HG03432 (cell line): ENCODE measurements around the gene ETDB.
"Not testable (repeated sequence)": the region's sequence is repeated elsewhere in the genome, so short reads cannot be mapped to it uniquely, and the experiment has no call there.

Experiments used
- ATAC-seq: cut with Tn5 transposase; IDR thresholded peaks from one replicate; pipeline ENCODE4 v1.9.1; 2021; ENCODE audit warnings: mild to moderate bottlenecking, moderate library complexity; ENCODE audit not compliant: unreplicated experiment

Gene ETDB

GRCh38 chrX:135120056-135120576 lies at the start of gene ETDB:
ETDB (minus strand) TSS chrX:135120526; CDS start chrX:135119261, 1,265 bp downstream.
- ATAC-seq = not testable (repeated sequence)

- not testable (repeated sequence) for ATAC-seq
Observed at GRCh38 chrX:135169534-135169933, 49.2 kb upstream of the ETDB start.

- no peak for ATAC-seq
Observed at GRCh38 chrX:135168486-135168885, 48.2 kb upstream of the ETDB start.

- ATAC-seq = not testable (repeated sequence)
Observed at GRCh38 chrX:135154688-135155087, 34.4 kb upstream of the ETDB start.

- ATAC-seq = not testable (repeated sequence)
Observed at GRCh38 chrX:135126145-135126544, 5.8 kb upstream of the ETDB start.

- ATAC-seq = not testable (repeated sequence)
Observed at GRCh38 chrX:135116064-135116463, 4.3 kb downstream of the ETDB start.

GRCh38 chrX:135114392-135114791 lies 5.9 kb downstream of the ETDB start:
- peak; percentile 97 for ATAC-seq

- no peak for ATAC-seq
Observed at GRCh38 chrX:135112743-135113142, 7.6 kb downstream of the ETDB start.

- ATAC-seq = no peak
Observed at GRCh38 chrX:135112096-135112729, 8.1 kb downstream of the ETDB start.

- no peak for ATAC-seq
Observed at GRCh38 chrX:135109554-135109953, 10.8 kb downstream of the ETDB start.

- no peak for ATAC-seq
Observed at GRCh38 chrX:135099493-135099783, 20.9 kb downstream of the ETDB start.

GRCh38 chrX:135097196-135097744 lies 23.1 kb downstream of the ETDB start:
- not testable (repeated sequence) for ATAC-seq

GRCh38 chrX:135095715-135096114 lies 24.6 kb downstream of the ETDB start:
- no peak for ATAC-seq

GRCh38 chrX:135094726-135095125 lies 25.6 kb downstream of the ETDB start:
- ATAC-seq = no peak

GRCh38 chrX:135089126-135089525 lies 31.2 kb downstream of the ETDB start:
- ATAC-seq = no peak

GRCh38 chrX:135087867-135088266 lies 32.5 kb downstream of the ETDB start:
- no peak for ATAC-seq

GRCh38 chrX:135086197-135086854 lies 34.0 kb downstream of the ETDB start:
- ATAC-seq = peak; percentile 89

GRCh38 chrX:135081693-135082404 lies 38.5 kb downstream of the ETDB start:
- ATAC-seq = no peak
